ENCODE data around the gene HECTD4.

DNA sequence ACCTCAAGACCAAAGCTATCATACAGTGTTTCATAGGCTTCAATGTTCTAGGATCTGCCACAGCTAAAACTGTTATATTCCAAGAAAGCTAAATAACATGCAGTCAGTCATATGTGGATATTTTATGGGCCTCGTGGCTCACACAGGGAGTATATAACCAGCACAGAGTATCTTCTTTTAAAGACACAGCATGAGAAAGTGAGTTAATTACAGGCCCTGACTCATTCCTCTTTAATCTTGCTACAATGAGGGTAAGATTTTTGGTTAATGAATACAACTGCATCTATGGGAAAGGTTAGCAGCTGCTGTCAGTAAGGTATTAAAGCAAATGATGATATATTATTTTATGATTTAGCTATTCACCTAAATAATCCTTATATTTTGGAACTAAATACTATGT, 145.8 kb downstream of the HECTD4 start:
- no peak for TF ChIP-seq POLR2A (IDR thresholded peaks at IDR 0.05)
- TF ChIP-seq, protein P1, sequence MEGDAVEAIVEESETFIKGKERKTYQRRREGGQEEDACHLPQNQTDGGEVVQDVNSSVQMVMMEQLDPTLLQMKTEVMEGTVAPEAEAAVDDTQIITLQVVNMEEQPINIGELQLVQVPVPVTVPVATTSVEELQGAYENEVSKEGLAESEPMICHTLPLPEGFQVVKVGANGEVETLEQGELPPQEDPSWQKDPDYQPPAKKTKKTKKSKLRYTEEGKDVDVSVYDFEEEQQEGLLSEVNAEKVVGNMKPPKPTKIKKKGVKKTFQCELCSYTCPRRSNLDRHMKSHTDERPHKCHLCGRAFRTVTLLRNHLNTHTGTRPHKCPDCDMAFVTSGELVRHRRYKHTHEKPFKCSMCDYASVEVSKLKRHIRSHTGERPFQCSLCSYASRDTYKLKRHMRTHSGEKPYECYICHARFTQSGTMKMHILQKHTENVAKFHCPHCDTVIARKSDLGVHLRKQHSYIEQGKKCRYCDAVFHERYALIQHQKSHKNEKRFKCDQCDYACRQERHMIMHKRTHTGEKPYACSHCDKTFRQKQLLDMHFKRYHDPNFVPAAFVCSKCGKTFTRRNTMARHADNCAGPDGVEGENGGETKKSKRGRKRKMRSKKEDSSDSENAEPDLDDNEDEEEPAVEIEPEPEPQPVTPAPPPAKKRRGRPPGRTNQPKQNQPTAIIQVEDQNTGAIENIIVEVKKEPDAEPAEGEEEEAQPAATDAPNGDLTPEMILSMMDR (IDR thresholded peaks at IDR 0.05), result no peak
